ENCODE measurements around the gene OMA1. TPM values are rescaled to one million over a fixed set of nuclear protein-coding genes. Genes with fewer than 3 reads are reported as not detected.

The OMA1 gene
- total RNA-seq, 3 donors from 2014 or later (not counting 1 experiment from before 2014, with no cell fraction given): 27.2 to 41.1 (median 31.2) TPM

DNA sequence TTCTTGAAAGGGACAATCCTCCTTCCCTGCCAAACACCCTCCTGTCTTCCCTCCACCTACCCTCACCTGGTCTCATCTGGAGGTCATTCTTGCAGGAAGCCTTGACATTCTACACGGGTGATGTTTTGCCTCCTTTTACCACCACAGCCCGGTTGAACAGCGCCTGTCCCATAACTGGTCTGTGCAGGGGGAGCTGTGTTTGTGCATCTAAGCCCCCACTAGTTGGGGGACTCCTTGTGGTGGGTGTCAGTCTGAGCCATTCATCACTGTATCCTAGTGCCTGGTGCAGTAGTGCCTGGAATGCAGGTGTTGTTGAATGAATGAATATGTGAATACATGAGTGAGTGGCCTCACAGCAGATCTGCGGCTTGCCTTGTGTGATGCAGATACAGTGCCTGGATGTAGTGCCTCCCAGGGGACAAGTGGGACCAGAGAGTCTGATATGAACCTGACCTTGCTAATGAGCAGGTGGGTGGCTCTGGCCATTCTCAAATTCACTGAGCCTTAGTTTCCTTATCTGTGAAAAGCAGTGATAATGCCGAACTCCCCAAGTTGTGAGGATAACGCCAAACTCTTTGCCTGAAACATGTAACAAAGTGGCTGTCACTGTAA is 79.8 kb downstream of the OMA1 start:
- intact Hi-C loops (cut with micrococcal nuclease): no loop called here
- H3K27ac Mint-ChIP-seq: no peak overlapping the region
- H3K27me3 Mint-ChIP-seq (ENCODE audit: low read depth in 2 of 2): no peaks in the 10 kb centered on the region
- H3K4me3 ChIP-seq (ENCODE audit: low read length): no peak overlapping the region
- H3K4me1 Mint-ChIP-seq: no peaks in the 10 kb centered on the region
- no peaks in the 10 kb centered on the region for H3K36me3 Mint-ChIP-seq
- H3K27me3 ChIP-seq (ENCODE audit: control insufficient read depth, insufficient read depth, low read length): no peaks in the 10 kb centered on the region
- no peak for DNase-seq
- H3K4me3 Mint-ChIP-seq: no peak overlapping the region
- no peaks in the 10 kb centered on the region for H3K9me3 Mint-ChIP-seq
- TF ChIP-seq, protein P1, sequence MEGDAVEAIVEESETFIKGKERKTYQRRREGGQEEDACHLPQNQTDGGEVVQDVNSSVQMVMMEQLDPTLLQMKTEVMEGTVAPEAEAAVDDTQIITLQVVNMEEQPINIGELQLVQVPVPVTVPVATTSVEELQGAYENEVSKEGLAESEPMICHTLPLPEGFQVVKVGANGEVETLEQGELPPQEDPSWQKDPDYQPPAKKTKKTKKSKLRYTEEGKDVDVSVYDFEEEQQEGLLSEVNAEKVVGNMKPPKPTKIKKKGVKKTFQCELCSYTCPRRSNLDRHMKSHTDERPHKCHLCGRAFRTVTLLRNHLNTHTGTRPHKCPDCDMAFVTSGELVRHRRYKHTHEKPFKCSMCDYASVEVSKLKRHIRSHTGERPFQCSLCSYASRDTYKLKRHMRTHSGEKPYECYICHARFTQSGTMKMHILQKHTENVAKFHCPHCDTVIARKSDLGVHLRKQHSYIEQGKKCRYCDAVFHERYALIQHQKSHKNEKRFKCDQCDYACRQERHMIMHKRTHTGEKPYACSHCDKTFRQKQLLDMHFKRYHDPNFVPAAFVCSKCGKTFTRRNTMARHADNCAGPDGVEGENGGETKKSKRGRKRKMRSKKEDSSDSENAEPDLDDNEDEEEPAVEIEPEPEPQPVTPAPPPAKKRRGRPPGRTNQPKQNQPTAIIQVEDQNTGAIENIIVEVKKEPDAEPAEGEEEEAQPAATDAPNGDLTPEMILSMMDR (IDR thresholded peaks at IDR 0.05): no peak
- peaks cover 2% of the 10 kb centered on the region for H3K36me3 ChIP-seq (ENCODE audit: control insufficient read depth, insufficient read depth, low read length)
- no peak for ATAC-seq
- H3K4me1 ChIP-seq (ENCODE audit: control insufficient read depth, insufficient read depth, low read length): no peaks in the 10 kb centered on the region
- 93% methylated on average over 6 of the region's 6 CpGs for WGBS (ENCODE audit: insufficient coverage)
- H3K27ac ChIP-seq (ENCODE audit: low read length): no peak overlapping the region
- H3K9me3 ChIP-seq (ENCODE audit: control insufficient read depth, insufficient read depth, low read length): no peaks in the 10 kb centered on the region

DNA sequence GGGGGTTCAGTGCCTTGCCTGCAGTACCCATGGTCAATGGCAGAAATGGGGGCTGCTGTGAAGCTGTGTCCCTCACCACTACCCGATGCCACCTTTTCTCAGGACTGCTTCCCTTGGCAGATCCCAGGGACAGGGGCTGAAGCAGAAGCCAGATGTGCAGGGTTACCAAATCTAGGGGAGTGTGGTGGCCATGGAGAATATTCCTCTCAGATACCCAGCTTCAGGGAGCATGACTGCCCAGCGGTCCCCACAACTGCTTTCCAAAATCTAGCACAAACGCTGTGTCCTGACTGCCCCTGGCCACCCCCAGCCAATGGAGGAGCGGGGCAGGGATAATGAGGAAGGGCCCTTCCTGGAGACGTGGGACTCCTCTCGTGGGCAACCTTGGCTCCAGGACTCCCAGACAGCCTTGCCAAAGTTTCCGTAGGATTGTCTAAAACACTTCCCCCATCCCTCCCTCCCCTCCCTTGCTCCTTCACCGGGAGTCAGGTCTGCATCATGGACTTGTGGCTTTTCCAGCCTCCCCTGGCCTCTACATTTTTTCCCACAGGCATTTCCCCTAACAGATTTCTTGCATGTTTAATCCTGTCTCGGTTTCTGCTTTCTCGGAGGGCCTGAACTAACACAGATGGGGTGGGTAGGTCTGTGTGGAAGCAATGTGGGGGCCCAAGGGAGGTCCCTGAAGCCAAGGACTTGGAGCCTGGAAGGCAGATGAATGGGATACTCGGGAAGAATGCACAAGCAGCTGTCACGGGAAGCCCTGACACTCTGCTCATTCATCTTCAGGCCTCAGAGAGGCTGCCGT is 80.5 kb downstream of the OMA1 start:
- H3K27me3 Mint-ChIP-seq (ENCODE audit: low read depth in 2 of 2): no peaks in the 10 kb centered on the region
- H3K27ac ChIP-seq (ENCODE audit: low read length): no peak overlapping the region
- no peak overlapping the region for H3K27ac Mint-ChIP-seq
- peaks cover 2% of the 10 kb centered on the region for H3K36me3 ChIP-seq (ENCODE audit: control insufficient read depth, insufficient read depth, low read length)
- no peaks in the 10 kb centered on the region for H3K4me1 Mint-ChIP-seq
- no peaks in the 10 kb centered on the region for H3K9me3 Mint-ChIP-seq
- DNase-seq (no peak), ATAC-seq (no peak)
- no peak overlapping the region for H3K4me3 Mint-ChIP-seq
- no peaks in the 10 kb centered on the region for H3K9me3 ChIP-seq (ENCODE audit: control insufficient read depth, insufficient read depth, low read length)
- H3K4me1 ChIP-seq (ENCODE audit: control insufficient read depth, insufficient read depth, low read length): no peaks in the 10 kb centered on the region
- H3K36me3 Mint-ChIP-seq: no peaks in the 10 kb centered on the region
- WGBS (ENCODE audit: insufficient coverage): 85% methylated on average over 13 of the region's 13 CpGs
- intact Hi-C loops (cut with micrococcal nuclease): no loop called here
- H3K4me3 ChIP-seq (ENCODE audit: low read length): no peak overlapping the region
- TF ChIP-seq, protein P1 (IDR thresholded peaks at IDR 0.05): no peak
- no peaks in the 10 kb centered on the region for H3K27me3 ChIP-seq (ENCODE audit: control insufficient read depth, insufficient read depth, low read length)

DNA sequence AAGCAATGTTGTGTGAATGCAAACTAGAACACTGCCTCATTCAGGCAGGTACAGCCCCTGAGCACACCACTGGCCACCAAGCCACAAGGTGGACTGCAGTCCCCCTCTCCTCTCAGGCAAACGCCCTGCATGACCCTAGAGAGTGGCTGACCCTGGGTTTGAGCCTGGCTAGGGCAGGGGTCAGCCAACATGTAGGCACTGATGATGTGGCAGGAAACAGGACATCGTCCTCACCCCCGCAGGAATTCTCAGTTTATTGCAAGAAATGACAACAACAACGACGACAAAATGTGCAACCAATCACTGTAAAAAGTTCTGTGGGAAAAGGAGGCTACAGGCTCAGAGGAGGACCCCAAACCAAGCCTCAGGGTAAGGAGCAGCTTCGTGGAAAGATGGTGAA is 81.3 kb downstream of the OMA1 start:
- Mint-ChIP-seq H3K36me3 (no peaks in the 10 kb centered on the region), H3K27me3 (ENCODE audit: low read depth in 2 of 2) (no peaks in the 10 kb centered on the region), H3K4me1 (no peaks in the 10 kb centered on the region), H3K27ac (no peak overlapping the region), H3K9me3 (no peaks in the 10 kb centered on the region), H3K4me3 (no peak overlapping the region)
- Histone ChIP-seq H3K27me3 (ENCODE audit: control insufficient read depth, insufficient read depth, low read length) (no peaks in the 10 kb centered on the region), H3K4me3 (ENCODE audit: low read length) (no peak overlapping the region), H3K9me3 (ENCODE audit: control insufficient read depth, insufficient read depth, low read length) (no peaks in the 10 kb centered on the region), H3K4me1 (ENCODE audit: control insufficient read depth, insufficient read depth, low read length) (no peaks in the 10 kb centered on the region), H3K27ac (ENCODE audit: low read length) (no peak overlapping the region), H3K36me3 (ENCODE audit: control insufficient read depth, insufficient read depth, low read length) (peaks cover 2% of the 10 kb centered on the region)
- intact Hi-C loops (cut with micrococcal nuclease): no loop called here
- ATAC-seq (no peak), DNase-seq (no peak)
- TF ChIP-seq, protein P1 (IDR thresholded peaks at IDR 0.05): no peak
- 87% methylated on average over 6 of the region's 6 CpGs for WGBS (ENCODE audit: insufficient coverage)
